ENCODE results near the gene EPYC. TPM values are rescaled to one million over a fixed set of nuclear protein-coding genes. Genes with fewer than 3 reads are reported as not detected.

The EPYC gene
- total RNA-seq, 1 donor from 2014 or later, result 0.39 TPM

- no peak overlapping the region for H3K4me2 ChIP-seq (ENCODE audit: low read length)
- no peak overlapping the region for H3K9ac ChIP-seq (ENCODE audit: low read length)
- H3K27ac ChIP-seq (ENCODE audit: low read depth, low read length), result no peak overlapping the region
- no peaks in the 10 kb centered on the region for H3K79me2 ChIP-seq (ENCODE audit: insufficient read depth, low read length)
- no peak overlapping the region for H3K27ac Mint-ChIP-seq (ENCODE audit: unreplicated experiment)
- no peaks in the 10 kb centered on the region for H3K36me3 Mint-ChIP-seq (ENCODE audit: low read depth, unreplicated experiment)
- no peak for DNase-seq (ENCODE audit: low read depth)
- no peaks in the 10 kb centered on the region for H3K27me3 ChIP-seq (ENCODE audit: insufficient read depth, low read length)
- H3K9me3 ChIP-seq (ENCODE audit: insufficient read depth, low read depth, low read length), result no peaks in the 10 kb centered on the region
- H3K27me3 Mint-ChIP-seq (ENCODE audit: low read depth, unreplicated experiment), result no peaks in the 10 kb centered on the region
- no peak overlapping the region for H3K4me3 Mint-ChIP-seq (ENCODE audit: unreplicated experiment)
- no peak for FAIRE-seq
- H3K4me1 ChIP-seq (ENCODE audit: insufficient read depth, low read length), result peaks cover 9% of the 10 kb centered on the region
- no peaks in the 10 kb centered on the region for H3K36me3 ChIP-seq (ENCODE audit: insufficient read depth, low read length)
- no peak for TF ChIP-seq EZH2 (IDR thresholded peaks at IDR 0.05; ENCODE audit: insufficient read depth, low read length)
- TF ChIP-seq CTCF (IDR thresholded peaks at IDR 0.05; ENCODE audit: insufficient read depth, low read depth, low read length), result no peak
- H4K20me1 ChIP-seq (ENCODE audit: insufficient read depth, low read length), result no peaks in the 10 kb centered on the region
- H2AFZ ChIP-seq (ENCODE audit: low read depth, low read length), result no peak overlapping the region
- H3K9me3 Mint-ChIP-seq (ENCODE audit: unreplicated experiment), result no peaks in the 10 kb centered on the region
- H3K4me1 Mint-ChIP-seq (ENCODE audit: low read depth, unreplicated experiment), result peaks cover 11% of the 10 kb centered on the region
- no peak overlapping the region for H3K4me3 ChIP-seq (ENCODE audit: insufficient read depth, low read depth, low read length)
These were observed 67.1 kb downstream of the EPYC start for GRCh38 chr12:90937651-90938050.

- H3K27ac Mint-ChIP-seq (ENCODE audit: unreplicated experiment), result no peak overlapping the region
These were observed 68.4 kb downstream of the EPYC start for GRCh38 chr12:90936230-90937005.

More at GRCh38 chr12:90936230-90937005, 68.4 kb downstream of the EPYC start:
- TF ChIP-seq EZH2 (IDR thresholded peaks at IDR 0.05; ENCODE audit: insufficient read depth, low read length) (no peak), CTCF (IDR thresholded peaks at IDR 0.05; ENCODE audit: insufficient read depth, low read depth, low read length) (no peak)
- peaks cover 3% of the 10 kb centered on the region for H3K9me3 Mint-ChIP-seq (ENCODE audit: unreplicated experiment)
- DNase-seq (ENCODE audit: low read depth), result no peak
- H3K4me3 Mint-ChIP-seq (ENCODE audit: unreplicated experiment), result no peak overlapping the region
- no peak overlapping the region for H3K27ac ChIP-seq (ENCODE audit: low read depth, low read length)
- no peaks in the 10 kb centered on the region for H3K27me3 Mint-ChIP-seq (ENCODE audit: low read depth, unreplicated experiment)
- H4K20me1 ChIP-seq (ENCODE audit: insufficient read depth, low read length), result no peaks in the 10 kb centered on the region
- H2AFZ ChIP-seq (ENCODE audit: low read depth, low read length), result no peak overlapping the region
- no peak for FAIRE-seq
- no peaks in the 10 kb centered on the region for H3K27me3 ChIP-seq (ENCODE audit: insufficient read depth, low read length)
- H3K9ac ChIP-seq (ENCODE audit: low read length), result no peak overlapping the region
- no peak overlapping the region for H3K4me3 ChIP-seq (ENCODE audit: insufficient read depth, low read depth, low read length)
- H3K4me1 ChIP-seq (ENCODE audit: insufficient read depth, low read length), result peaks cover 9% of the 10 kb centered on the region
- no peaks in the 10 kb centered on the region for H3K36me3 Mint-ChIP-seq (ENCODE audit: low read depth, unreplicated experiment)
- no peak overlapping the region for H3K4me2 ChIP-seq (ENCODE audit: low read length)
- no peaks in the 10 kb centered on the region for H3K79me2 ChIP-seq (ENCODE audit: insufficient read depth, low read length)
- no peaks in the 10 kb centered on the region for H3K9me3 ChIP-seq (ENCODE audit: insufficient read depth, low read depth, low read length)
- no peaks in the 10 kb centered on the region for H3K36me3 ChIP-seq (ENCODE audit: insufficient read depth, low read length)
- peaks cover 11% of the 10 kb centered on the region for H3K4me1 Mint-ChIP-seq (ENCODE audit: low read depth, unreplicated experiment)
